Activated T-helper 17 cell treated with anti-CD3 and anti-CD28 coated beads, Interleukin-2, amount 50 U/mL, for 72 hours (primary cell): ENCODE results near the gene MTX1. TPM values are rescaled to one million over a fixed set of nuclear protein-coding genes. Genes with fewer than 3 reads are reported as not detected.
A peak's percentile ranks its signal among the peaks of the same experiment; 100 is the strongest.
"Not testable (repeated sequence)": the region's sequence is repeated elsewhere in the genome, so short reads cannot be mapped to it uniquely, and the experiment has no call there.

Source experiments
- ATAC-seq: fragments of 150-1000 bp; cut with Tn5 transposase; replicated peaks from 2 replicates; pipeline ENCODE4 v1.10.0; 2021; ENCODE audit warnings: mild to moderate bottlenecking, moderate library complexity
- H3K27ac Mint-ChIP-seq: one replicate; pipeline ENCODE4 v1.8.0; 2022; ENCODE audit warnings: mixed read lengths
- H3K27me3 Mint-ChIP-seq: one replicate; pipeline ENCODE4 v1.8.0; 2022; ENCODE audit warnings: mixed read lengths
- H3K36me3 Mint-ChIP-seq: one replicate; pipeline ENCODE4 v1.8.0; 2022; ENCODE audit warnings: low read depth, mild to moderate bottlenecking, mixed read lengths
- H3K4me1 Mint-ChIP-seq: one replicate; pipeline ENCODE4 v1.8.0; 2022; ENCODE audit warnings: mixed read lengths
- H3K4me3 Mint-ChIP-seq: one replicate; pipeline ENCODE4 v1.8.0; 2022; ENCODE audit warnings: mild to moderate bottlenecking, mixed read lengths
- H3K9me3 Mint-ChIP-seq: one replicate; pipeline ENCODE4 v1.8.0; 2022; ENCODE audit warnings: mixed read lengths
- total RNA-seq, 2 donors: library from RNA; stranded (reverse); gene quantifications; one replicate each; pipeline ENCODE4 v1.2.3, GENCODE V29; 2022

Gene MTX1
- total RNA-seq, 2 donors from 2014 or later, result 31.3 to 59.9 TPM

DNA sequence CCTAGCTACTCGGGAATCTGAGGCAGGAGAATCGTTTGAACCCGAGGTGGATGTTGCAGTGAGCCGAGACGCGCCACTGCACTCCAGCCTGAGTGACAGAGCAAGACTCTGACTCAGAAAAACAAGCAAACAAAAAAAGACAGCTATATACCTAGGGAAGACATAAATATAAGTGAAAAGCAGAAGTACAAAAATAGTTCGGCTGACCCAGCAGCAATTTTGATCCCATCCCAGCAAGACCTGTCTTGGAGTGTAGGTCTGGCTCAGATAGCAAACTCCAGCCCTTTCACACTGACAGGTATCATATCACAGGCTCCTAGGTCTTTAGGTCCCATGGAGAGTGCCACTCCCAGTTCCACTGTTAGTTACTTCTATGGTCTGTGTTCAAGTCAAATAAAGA lies 14.6 kb downstream of the MTX1 start:
- no peak for ATAC-seq

GRCh38 chr1:155225404-155225759 lies 16.9 kb downstream of the MTX1 start:
- peaks cover 33% of the 10 kb centered on the region for H3K36me3 Mint-ChIP-seq
- H3K4me1 Mint-ChIP-seq, H3K9me3 Mint-ChIP-seq, H3K27me3 Mint-ChIP-seq, ATAC-seq: not testable (repeated sequence)
- peak overlapping the region; percentile 99 for H3K4me3 Mint-ChIP-seq
- H3K27ac Mint-ChIP-seq, result peak overlapping the region; percentile 90

More for the DNA sequence above, 14.6 kb downstream of the MTX1 start:
- Mint-ChIP-seq H3K4me1 (peaks cover 20% of the 10 kb centered on the region), H3K27me3 (no peaks in the 10 kb centered on the region), H3K27ac (no peak overlapping the region), H3K36me3 (peaks cover 33% of the 10 kb centered on the region), H3K9me3 (no peaks in the 10 kb centered on the region), H3K4me3 (no peak overlapping the region)

- H3K4me1 Mint-ChIP-seq, result peaks cover 6% of the 10 kb centered on the region
- ATAC-seq, result peak; percentile 55
- H3K27ac Mint-ChIP-seq, result peak overlapping the region; percentile 90
- H3K9me3 Mint-ChIP-seq, result no peaks in the 10 kb centered on the region
- peaks cover 33% of the 10 kb centered on the region for H3K36me3 Mint-ChIP-seq
- H3K27me3 Mint-ChIP-seq, result no peaks in the 10 kb centered on the region
- peak overlapping the region; percentile 99 for H3K4me3 Mint-ChIP-seq
Measured at GRCh38 chr1:155226188-155226909, 17.9 kb downstream of the MTX1 start.

- peak; percentile 60 for ATAC-seq
- Mint-ChIP-seq H3K27ac (peak overlapping the region; percentile 90), H3K27me3 (no peaks in the 10 kb centered on the region), H3K4me3 (peak overlapping the region; percentile 99), H3K4me1 (peaks cover 6% of the 10 kb centered on the region), H3K9me3 (no peaks in the 10 kb centered on the region), H3K36me3 (peaks cover 33% of the 10 kb centered on the region)
Measured at GRCh38 chr1:155226910-155227260, 18.4 kb downstream of the MTX1 start.

DNA sequence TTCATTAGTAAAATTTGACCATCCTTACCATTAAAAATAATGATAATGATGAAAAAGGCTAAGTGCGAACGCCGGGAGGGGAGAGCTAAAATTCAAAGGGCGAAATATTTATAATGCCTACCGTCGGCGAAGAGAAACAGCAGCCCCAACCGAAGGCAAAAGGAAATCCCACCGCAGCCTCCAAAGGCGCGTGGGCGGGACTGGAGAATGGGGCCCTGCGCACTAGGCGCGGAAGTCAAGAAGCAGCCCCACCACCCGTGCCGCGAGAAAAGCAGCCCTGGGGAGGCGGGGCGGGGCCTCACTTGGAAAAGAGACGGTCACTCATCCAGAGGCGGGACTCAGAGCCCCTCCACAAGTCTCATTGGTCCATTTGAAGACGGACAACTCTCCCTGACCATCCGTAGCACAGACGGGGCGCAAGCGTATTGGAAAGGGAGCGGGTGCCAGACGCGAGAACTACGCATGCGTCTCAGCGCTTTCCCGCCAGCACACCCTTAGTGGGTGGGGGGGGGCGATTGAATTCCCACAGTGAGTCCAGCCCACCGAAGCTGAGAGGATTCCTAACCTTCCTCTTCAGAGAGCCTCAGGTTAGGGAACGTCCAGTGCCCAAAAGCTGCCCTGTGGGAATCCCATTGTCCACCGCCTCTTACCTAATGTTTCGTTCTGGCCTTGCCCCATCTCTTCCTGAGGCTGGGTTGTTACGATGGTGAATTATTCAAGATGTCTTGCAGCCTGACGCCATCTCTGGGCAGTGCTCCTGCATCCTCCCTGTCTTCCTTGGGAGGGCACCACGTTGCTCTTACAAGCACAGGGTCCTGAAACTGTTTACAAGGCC lies 19.0 kb downstream of the MTX1 start:
- H3K27me3 Mint-ChIP-seq, result no peaks in the 10 kb centered on the region
- peak overlapping the region; percentile 90 for H3K27ac Mint-ChIP-seq
- H3K4me3 Mint-ChIP-seq, result peak overlapping the region; percentile 99
- peaks cover 6% of the 10 kb centered on the region for H3K4me1 Mint-ChIP-seq
- ATAC-seq, result peak; percentile 97
- peaks cover 33% of the 10 kb centered on the region for H3K36me3 Mint-ChIP-seq
- H3K9me3 Mint-ChIP-seq, result no peaks in the 10 kb centered on the region

DNA sequence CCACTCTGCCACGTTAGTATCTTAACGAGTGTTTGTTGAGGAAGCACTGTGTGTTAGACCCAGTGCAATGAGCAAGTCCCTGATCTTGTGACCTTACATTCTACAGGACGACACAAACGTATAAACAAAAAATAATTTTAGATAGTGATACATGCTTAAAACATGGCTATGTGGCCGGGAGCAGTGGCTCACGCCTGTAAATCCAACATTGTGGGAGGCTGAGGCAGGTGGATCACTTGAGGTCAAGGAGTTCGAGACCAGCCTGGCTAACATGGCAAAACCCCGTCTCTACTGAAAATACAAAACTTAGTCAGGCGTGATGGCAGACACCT lies 19.6 kb downstream of the MTX1 start:
- Mint-ChIP-seq H3K4me1 (peaks cover 6% of the 10 kb centered on the region), H3K27me3 (no peaks in the 10 kb centered on the region), H3K36me3 (peaks cover 33% of the 10 kb centered on the region), H3K9me3 (no peaks in the 10 kb centered on the region), H3K27ac (peak overlapping the region; percentile 90), H3K4me3 (peak overlapping the region; percentile 99)
- ATAC-seq, result no peak

- peaks cover 22% of the 10 kb centered on the region for H3K36me3 Mint-ChIP-seq
- H3K4me3 Mint-ChIP-seq, H3K27me3 Mint-ChIP-seq, ATAC-seq, H3K9me3 Mint-ChIP-seq: not testable (repeated sequence)
- H3K27ac Mint-ChIP-seq, result peak overlapping the region; percentile 18
- H3K4me1 Mint-ChIP-seq, result peaks cover 11% of the 10 kb centered on the region
Measured at GRCh38 chr1:155231302-155231701, 22.8 kb downstream of the MTX1 start.

GRCh38 chr1:155232001-155232978 lies 23.8 kb downstream of the MTX1 start:
- not testable (repeated sequence) for ATAC-seq, H3K9me3 Mint-ChIP-seq, H3K4me3 Mint-ChIP-seq, H3K27me3 Mint-ChIP-seq, H3K4me1 Mint-ChIP-seq
- H3K36me3 Mint-ChIP-seq, result peaks cover 22% of the 10 kb centered on the region
- peak overlapping the region; percentile 9 for H3K27ac Mint-ChIP-seq

GRCh38 chr1:155233502-155233901 lies 25.0 kb downstream of the MTX1 start:
- H3K4me3 Mint-ChIP-seq, H3K4me1 Mint-ChIP-seq, H3K27ac Mint-ChIP-seq, H3K27me3 Mint-ChIP-seq, H3K9me3 Mint-ChIP-seq, ATAC-seq: not testable (repeated sequence)
- H3K36me3 Mint-ChIP-seq, result peaks cover 32% of the 10 kb centered on the region

GRCh38 chr1:155235375-155235774 lies 26.9 kb downstream of the MTX1 start:
- not testable (repeated sequence) for H3K9me3 Mint-ChIP-seq, H3K4me1 Mint-ChIP-seq, H3K27me3 Mint-ChIP-seq
- peak; percentile 48 for ATAC-seq
- peak overlapping the region; percentile 58 for H3K27ac Mint-ChIP-seq
- peak overlapping the region; percentile 27 for H3K4me3 Mint-ChIP-seq
- H3K36me3 Mint-ChIP-seq, result peaks cover 44% of the 10 kb centered on the region

- peak overlapping the region; percentile 58 for H3K27ac Mint-ChIP-seq
- peaks cover 44% of the 10 kb centered on the region for H3K36me3 Mint-ChIP-seq
- ATAC-seq, result no peak
- H3K4me1 Mint-ChIP-seq, result peaks cover 13% of the 10 kb centered on the region
- H3K9me3 Mint-ChIP-seq, result no peaks in the 10 kb centered on the region
- no peaks in the 10 kb centered on the region for H3K27me3 Mint-ChIP-seq
- H3K4me3 Mint-ChIP-seq, result no peak overlapping the region
Measured at GRCh38 chr1:155236451-155236850, 28.0 kb downstream of the MTX1 start.

- no peaks in the 10 kb centered on the region for H3K27me3 Mint-ChIP-seq
- peak; percentile 55 for ATAC-seq
- peak overlapping the region; percentile 94 for H3K27ac Mint-ChIP-seq
- no peaks in the 10 kb centered on the region for H3K9me3 Mint-ChIP-seq
- H3K36me3 Mint-ChIP-seq, result peaks cover 52% of the 10 kb centered on the region
- peaks cover 22% of the 10 kb centered on the region for H3K4me1 Mint-ChIP-seq
- peak overlapping the region; percentile 75 for H3K4me3 Mint-ChIP-seq
Measured at GRCh38 chr1:155241069-155241679, 32.7 kb downstream of the MTX1 start.

DNA sequence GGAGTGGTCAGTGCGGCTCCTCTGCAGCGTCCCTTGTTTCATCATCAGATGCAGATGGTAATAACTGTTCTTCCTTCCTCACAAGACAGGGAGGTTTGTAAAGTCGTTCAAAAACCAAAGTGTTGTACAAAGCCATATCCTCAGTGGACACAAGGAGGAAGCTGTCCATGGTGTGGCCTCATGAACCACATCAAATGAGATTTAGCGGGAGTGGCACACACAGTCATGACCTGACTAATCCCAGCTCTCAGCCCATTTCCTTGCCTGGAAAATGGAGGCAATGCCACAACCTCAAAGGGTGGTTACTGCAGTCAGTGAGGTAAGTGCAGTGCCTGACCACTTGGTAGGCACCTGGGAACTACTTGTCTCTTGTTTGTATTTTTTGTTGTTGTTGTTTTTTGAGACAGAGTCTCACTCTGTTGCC lies 33.4 kb downstream of the MTX1 start:
- peak overlapping the region; percentile 94 for H3K27ac Mint-ChIP-seq
- H3K4me3 Mint-ChIP-seq, result peak overlapping the region; percentile 75
- no peaks in the 10 kb centered on the region for H3K9me3 Mint-ChIP-seq
- H3K27me3 Mint-ChIP-seq, result no peaks in the 10 kb centered on the region
- peak; percentile 10 for ATAC-seq
- peaks cover 22% of the 10 kb centered on the region for H3K4me1 Mint-ChIP-seq
- H3K36me3 Mint-ChIP-seq, result peaks cover 49% of the 10 kb centered on the region

DNA sequence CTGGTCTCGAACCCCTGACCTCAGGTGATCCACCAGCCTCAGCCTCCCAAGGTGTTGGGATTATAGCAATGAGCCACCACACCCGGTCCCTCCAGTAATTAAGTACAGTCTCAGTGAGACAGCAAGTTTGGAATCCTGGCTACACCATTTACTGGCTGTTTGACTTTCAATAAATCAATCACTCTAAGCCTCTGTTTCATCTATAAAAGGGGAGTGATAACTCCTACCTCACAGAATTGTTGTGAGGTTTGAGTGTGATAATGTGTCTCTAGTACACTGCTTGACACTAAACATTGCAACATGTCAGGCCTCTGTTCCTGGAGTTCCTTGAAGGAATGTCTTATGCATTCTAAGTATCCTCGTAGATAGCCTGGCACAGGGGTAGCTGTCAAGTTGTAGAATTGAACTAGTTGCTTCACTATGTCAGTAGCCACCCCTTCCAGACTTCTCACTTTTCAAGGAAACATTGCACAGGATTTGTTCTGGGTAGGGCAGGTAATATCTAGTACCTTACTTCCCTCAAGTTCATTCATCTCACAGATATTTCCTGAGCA lies 34.4 kb downstream of the MTX1 start:
- Mint-ChIP-seq H3K4me1 (peaks cover 22% of the 10 kb centered on the region), H3K27ac (peak overlapping the region; percentile 94)

More for the DNA sequence above, 34.4 kb downstream of the MTX1 start:
- Mint-ChIP-seq H3K27me3 (no peaks in the 10 kb centered on the region), H3K36me3 (peaks cover 39% of the 10 kb centered on the region), H3K9me3 (no peaks in the 10 kb centered on the region), H3K4me3 (peak overlapping the region; percentile 75)
- ATAC-seq, result no peak
